Neural crest cell (in vitro differentiated cells): ENCODE results near the gene S100A7. TPM values are rescaled to one million over a fixed set of nuclear protein-coding genes. Genes with fewer than 3 reads are reported as not detected.

ENCODE experiments used
- DNase-seq: peaks from one replicate; pipeline ENCODE4 v3.0.0; 2021; ENCODE audit warnings: low read depth, mixed read lengths, low spot score
- H3K27ac Mint-ChIP-seq: one replicate; pipeline ENCODE4 v1.8.0; 2021; ENCODE audit warnings: mild to moderate bottlenecking, mixed read lengths; ENCODE audit not compliant: unreplicated experiment
- H3K27me3 Mint-ChIP-seq: 2 replicates; pipeline ENCODE4 v1.8.0; 2021; ENCODE audit warnings: low read depth, mild to moderate bottlenecking, mixed read lengths
- H3K36me3 Mint-ChIP-seq: 2 replicates; pipeline ENCODE4 v1.8.0; 2021; ENCODE audit warnings: low read depth, mild to moderate bottlenecking, mixed read lengths
- H3K4me1 Mint-ChIP-seq: 2 replicates; pipeline ENCODE4 v1.8.0; 2021; ENCODE audit warnings: mixed read lengths
- H3K4me3 Mint-ChIP-seq: one replicate; pipeline ENCODE4 v1.8.0; 2021; ENCODE audit warnings: mild to moderate bottlenecking, mixed read lengths
- H3K9me3 Mint-ChIP-seq: 2 replicates; pipeline ENCODE4 v1.8.0; 2021; ENCODE audit warnings: mixed read lengths
- total RNA-seq: library from RNA; stranded (reverse); gene quantifications from 2 replicates; pipeline ENCODE4 v1.2.1, GENCODE V29; 2021
- TF ChIP-seq, protein P1 (sequence below): fragments of 200-600 bp; sonication (generic); conservative IDR thresholded peaks from 2 replicates; pipeline ENCODE4 v1.5.0; 2021; ENCODE audit warnings: antibody characterized with exemption, mild to moderate bottlenecking

S100A7 gene
- total RNA-seq, 1 donor from 2014 or later = not detected

DNA sequence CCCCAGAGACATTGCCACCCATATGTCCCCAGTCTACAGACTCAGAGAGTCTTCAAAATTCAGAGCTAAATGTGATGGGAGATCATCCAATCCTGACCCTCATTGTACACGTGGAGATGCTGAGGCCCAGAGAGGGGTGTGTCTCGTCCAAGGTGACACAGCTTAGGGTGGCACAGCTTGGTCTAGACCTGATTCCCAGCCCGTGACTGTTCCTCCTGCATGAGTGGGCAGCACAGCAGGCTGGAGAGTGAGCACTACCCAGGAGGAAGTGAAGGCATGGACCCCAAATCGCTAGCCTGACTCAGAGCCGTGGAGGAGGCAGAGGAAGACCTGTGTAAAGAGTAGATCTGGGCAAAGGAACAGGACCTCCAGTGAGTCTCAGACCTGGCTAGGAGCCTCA, 16.4 kb downstream of the S100A7 start:
- no peak overlapping the region for H3K4me3 Mint-ChIP-seq
- no peaks in the 10 kb centered on the region for H3K9me3 Mint-ChIP-seq
- no peak for DNase-seq
- no peaks in the 10 kb centered on the region for H3K4me1 Mint-ChIP-seq
- no peak overlapping the region for H3K27ac Mint-ChIP-seq
- peaks cover 53% of the 10 kb centered on the region for H3K27me3 Mint-ChIP-seq
- TF ChIP-seq, protein P1, sequence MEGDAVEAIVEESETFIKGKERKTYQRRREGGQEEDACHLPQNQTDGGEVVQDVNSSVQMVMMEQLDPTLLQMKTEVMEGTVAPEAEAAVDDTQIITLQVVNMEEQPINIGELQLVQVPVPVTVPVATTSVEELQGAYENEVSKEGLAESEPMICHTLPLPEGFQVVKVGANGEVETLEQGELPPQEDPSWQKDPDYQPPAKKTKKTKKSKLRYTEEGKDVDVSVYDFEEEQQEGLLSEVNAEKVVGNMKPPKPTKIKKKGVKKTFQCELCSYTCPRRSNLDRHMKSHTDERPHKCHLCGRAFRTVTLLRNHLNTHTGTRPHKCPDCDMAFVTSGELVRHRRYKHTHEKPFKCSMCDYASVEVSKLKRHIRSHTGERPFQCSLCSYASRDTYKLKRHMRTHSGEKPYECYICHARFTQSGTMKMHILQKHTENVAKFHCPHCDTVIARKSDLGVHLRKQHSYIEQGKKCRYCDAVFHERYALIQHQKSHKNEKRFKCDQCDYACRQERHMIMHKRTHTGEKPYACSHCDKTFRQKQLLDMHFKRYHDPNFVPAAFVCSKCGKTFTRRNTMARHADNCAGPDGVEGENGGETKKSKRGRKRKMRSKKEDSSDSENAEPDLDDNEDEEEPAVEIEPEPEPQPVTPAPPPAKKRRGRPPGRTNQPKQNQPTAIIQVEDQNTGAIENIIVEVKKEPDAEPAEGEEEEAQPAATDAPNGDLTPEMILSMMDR = no peak
- H3K36me3 Mint-ChIP-seq = no peaks in the 10 kb centered on the region

DNA sequence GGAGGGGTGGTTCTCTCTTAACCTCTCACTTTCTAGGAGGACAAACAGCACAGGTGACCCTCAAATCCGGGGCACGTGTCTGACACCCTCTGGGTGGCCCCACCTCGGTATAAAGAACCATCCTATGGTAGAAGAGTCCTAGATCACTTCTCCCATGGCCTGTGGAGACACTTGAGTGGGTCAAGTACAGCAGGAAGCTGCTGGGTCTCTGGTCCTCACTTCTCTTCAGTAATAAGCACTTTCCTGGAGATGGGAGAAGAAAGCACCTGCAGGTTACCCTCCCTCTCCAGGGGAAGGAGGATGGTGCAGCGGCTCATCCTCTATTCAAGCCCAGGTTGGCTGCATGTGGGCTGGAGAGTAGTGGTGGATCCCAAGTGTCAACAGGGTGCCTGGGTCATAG, 17.0 kb downstream of the S100A7 start:
- TF ChIP-seq, protein P1 = no peak
- no peak for DNase-seq
- no peaks in the 10 kb centered on the region for H3K36me3 Mint-ChIP-seq
- H3K27ac Mint-ChIP-seq = no peak overlapping the region
- H3K4me3 Mint-ChIP-seq = no peak overlapping the region
- H3K9me3 Mint-ChIP-seq = no peaks in the 10 kb centered on the region
- no peaks in the 10 kb centered on the region for H3K4me1 Mint-ChIP-seq
- peaks cover 49% of the 10 kb centered on the region for H3K27me3 Mint-ChIP-seq

DNA sequence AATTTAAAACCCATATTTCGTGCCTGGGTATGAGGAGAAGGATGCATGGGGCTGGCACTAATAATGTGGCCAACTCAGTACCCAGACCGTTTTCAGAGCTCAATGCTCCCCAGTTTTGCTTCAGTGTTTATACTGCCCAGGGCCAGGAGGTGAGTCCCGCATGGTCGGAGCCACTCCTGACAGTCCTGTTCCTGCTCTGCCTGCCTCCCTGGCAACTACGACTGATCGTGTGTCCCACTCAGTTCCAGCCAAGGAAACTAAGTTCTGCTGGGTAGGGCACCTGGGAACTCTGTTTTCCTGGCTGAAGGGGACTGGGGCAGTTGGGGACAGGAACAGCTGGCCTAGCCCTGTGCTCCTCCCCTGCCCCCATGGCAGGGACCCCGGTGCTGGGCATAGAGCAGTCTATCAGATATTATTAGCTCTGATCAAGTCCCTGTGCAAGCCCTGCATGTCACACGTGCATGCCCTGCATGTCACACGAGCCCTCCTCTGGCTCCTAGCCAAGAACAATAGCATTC, 19.2 kb downstream of the S100A7 start:
- no peak for DNase-seq
- TF ChIP-seq, protein P1 = no peak
- H3K4me3 Mint-ChIP-seq = no peak overlapping the region
- H3K27me3 Mint-ChIP-seq = peaks cover 39% of the 10 kb centered on the region
- no peak overlapping the region for H3K27ac Mint-ChIP-seq
- H3K4me1 Mint-ChIP-seq = no peaks in the 10 kb centered on the region
- no peaks in the 10 kb centered on the region for H3K36me3 Mint-ChIP-seq
- H3K9me3 Mint-ChIP-seq = no peaks in the 10 kb centered on the region

DNA sequence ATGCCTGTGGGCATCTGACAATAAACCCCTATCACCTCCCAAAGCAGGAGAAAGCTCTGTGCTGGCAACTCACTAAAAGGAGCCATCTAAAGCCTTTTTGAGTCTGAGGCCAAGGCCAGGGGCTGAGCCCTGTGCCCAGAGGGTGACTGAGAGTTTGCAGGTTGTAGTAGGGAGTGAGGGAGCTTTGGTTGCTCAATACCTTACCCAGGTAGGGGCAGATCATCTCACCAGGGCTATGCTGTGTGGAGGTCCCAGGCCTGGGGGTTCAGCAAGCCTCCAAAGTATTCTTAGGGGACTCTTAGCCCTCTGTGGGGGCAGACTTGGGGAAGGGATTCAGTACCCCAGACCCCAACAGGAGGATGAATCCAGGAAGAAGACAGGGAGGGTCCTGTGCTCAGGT, 21.2 kb downstream of the S100A7 start:
- Mint-ChIP-seq H3K9me3 (no peaks in the 10 kb centered on the region), H3K36me3 (no peaks in the 10 kb centered on the region), H3K27me3 (peaks cover 30% of the 10 kb centered on the region), H3K4me1 (no peaks in the 10 kb centered on the region), H3K4me3 (no peak overlapping the region), H3K27ac (no peak overlapping the region)
- TF ChIP-seq, protein P1 = no peak
- DNase-seq = no peak

DNA sequence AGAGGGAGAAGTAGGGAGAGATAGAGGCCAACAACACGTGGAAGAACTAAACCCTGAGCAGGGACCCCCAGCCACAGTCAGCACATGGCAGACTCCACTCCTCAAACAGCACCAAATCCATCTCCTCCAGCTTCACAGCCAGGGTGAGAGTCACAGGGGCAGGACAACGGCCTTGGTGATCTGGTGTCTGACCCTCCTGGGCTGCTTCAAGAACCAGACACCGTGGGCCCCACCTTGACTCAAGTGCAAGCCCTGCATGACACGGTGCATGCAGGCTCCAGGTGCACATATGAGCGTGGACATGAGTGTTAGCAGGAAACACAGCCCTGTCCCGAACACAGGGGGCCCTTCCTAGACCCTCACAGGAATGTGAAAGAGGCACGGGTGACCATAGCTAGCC, 21.9 kb downstream of the S100A7 start:
- Mint-ChIP-seq H3K27me3 (peaks cover 28% of the 10 kb centered on the region), H3K4me3 (no peak overlapping the region), H3K9me3 (no peaks in the 10 kb centered on the region), H3K36me3 (no peaks in the 10 kb centered on the region), H3K27ac (no peak overlapping the region), H3K4me1 (no peaks in the 10 kb centered on the region)
- no peak for DNase-seq
- TF ChIP-seq, protein P1 = no peak

DNA sequence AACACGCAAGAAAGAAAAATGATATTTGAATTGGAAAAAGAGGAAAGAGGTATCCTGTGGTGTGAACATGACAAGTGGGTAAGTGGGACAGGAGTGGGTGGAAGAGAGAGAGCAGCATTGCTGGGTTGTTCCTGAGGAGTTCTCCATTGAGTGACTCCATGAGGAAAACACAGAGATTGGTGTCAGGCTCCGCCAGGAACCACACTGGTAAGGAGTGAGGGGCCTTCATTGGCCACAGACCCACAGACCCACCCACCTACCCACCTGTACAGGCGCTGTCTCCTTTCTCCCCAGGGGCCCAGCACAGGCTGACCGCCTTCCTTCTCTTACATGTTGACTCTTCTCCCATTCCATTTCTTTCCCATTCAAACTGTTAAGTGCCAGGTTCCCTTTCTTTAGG, 23.2 kb downstream of the S100A7 start:
- Mint-ChIP-seq H3K36me3 (no peaks in the 10 kb centered on the region), H3K4me3 (no peak overlapping the region), H3K27ac (no peak overlapping the region), H3K9me3 (no peaks in the 10 kb centered on the region), H3K27me3 (peaks cover 34% of the 10 kb centered on the region), H3K4me1 (no peaks in the 10 kb centered on the region)
- DNase-seq = no peak
- TF ChIP-seq, protein P1 = no peak
